Muscle of leg (tissue), 16 donors: Measurements from ENCODE around the gene BOLA3. TPM values are rescaled to one million over a fixed set of nuclear protein-coding genes. Genes with fewer than 3 reads are reported as not detected.
"Not testable (repeated sequence)": the region's sequence is repeated elsewhere in the genome, so short reads cannot be mapped to it uniquely, and the experiment has no call there.

Experiments
- DNase-seq: peaks from one replicate; pipeline ENCODE4 v3.0.0; 2013
- H3K27ac ChIP-seq: one replicate; pipeline ENCODE4 v1.5.1; 2013; ENCODE audit warnings: mild to moderate bottlenecking, low read length, control low read depth
- H3K27me3 ChIP-seq: one replicate; pipeline ENCODE4 v1.6.1; 2013; ENCODE audit warnings: low read length; ENCODE audit not compliant: control insufficient read depth, insufficient read depth
- H3K36me3 ChIP-seq: one replicate; pipeline ENCODE4 v1.6.1; 2013; ENCODE audit warnings: low read length; ENCODE audit not compliant: control insufficient read depth, insufficient read depth
- H3K4me1 ChIP-seq: one replicate; pipeline ENCODE4 v1.6.1; 2013; ENCODE audit warnings: low read length; ENCODE audit not compliant: control insufficient read depth, insufficient read depth
- H3K4me3 ChIP-seq: one replicate; pipeline ENCODE4 v1.5.1; 2013; ENCODE audit warnings: low read length, control low read depth
- H3K9me3 ChIP-seq: replicated peaks from 2 replicates; pipeline ENCODE4 v1.6.1; 2013; ENCODE audit warnings: low read depth, low read length; ENCODE audit not compliant: control insufficient read depth
- WGBS: methylation state at CpG from one replicate; pipeline ENCODE4 v1.1.5; 2013; ENCODE audit warnings: missing lambda C conversion rate; ENCODE audit not compliant: insufficient coverage; 5-methylcytosine and 5-hydroxymethylcytosine counted together
- long read RNA-seq, 11 donors: transcript quantifications; one replicate each; lab custom pipeline, GENCODE V29; 2026
- polyA plus RNA-seq, 8 donors: library from polyadenylated mRNA; unstranded; fragments of 120-200 nt; gene quantifications; one replicate each; pipeline versions ENCODE4 v1.2.1 to v1.2.3, GENCODE V29; 2013; ENCODE audit warnings: inconsistent platforms in 1 of 8, low replicate concordance in 1 of 8; ENCODE audit not compliant: insufficient read length in 8 of 8, insufficient read depth in 1 of 8
- total RNA-seq: library from RNA; stranded (reverse); fragments of 120-200 nt; gene quantifications from one replicate; pipeline ENCODE4 v1.2.4, GENCODE V29; 2013

Gene BOLA3, protein sequence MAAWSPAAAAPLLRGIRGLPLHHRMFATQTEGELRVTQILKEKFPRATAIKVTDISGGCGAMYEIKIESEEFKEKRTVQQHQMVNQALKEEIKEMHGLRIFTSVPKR
- total RNA-seq (31.0 TPM), polyA plus RNA-seq (10 to 100 TPM; 22.7 to 28.7 (median 25.3) TPM)
- long read RNA-seq, donor 1, transcript BOLA3-202 (4 exons, 639 nt) = minor isoform, 6 of 14 reads
- long read RNA-seq, donor 1, transcript BOLA3-201 (3 exons, 444 nt) = major isoform, 8 of 14 reads
- long read RNA-seq, donor 1, partial matches to known transcripts = 0 of 14 reads
- long read RNA-seq, donor 1, other reads (novel, unspliced or antisense) = 0 of 14 reads
- long read RNA-seq, donor 2, partial matches to known transcripts = 0 of 6 reads
- long read RNA-seq, donor 2, other reads (novel, unspliced or antisense) = 0 of 6 reads
- long read RNA-seq, donor 3, transcript BOLA3-202 (4 exons, 639 nt) = minor isoform, 7 of 17 reads
- long read RNA-seq, donor 3, transcript BOLA3-201 (3 exons, 444 nt) = major isoform, 10 of 17 reads
- long read RNA-seq, donor 3, partial matches to known transcripts = 0 of 17 reads
- long read RNA-seq, donor 3, other reads (novel, unspliced or antisense) = 0 of 17 reads
- long read RNA-seq, donor 4, transcript BOLA3-201 (3 exons, 444 nt) = major isoform, 11 of 22 reads
- long read RNA-seq, donor 4, transcript BOLA3-202 (4 exons, 639 nt) = minor isoform, 10 of 22 reads
- long read RNA-seq, donor 4, partial matches to known transcripts = 0 of 22 reads
- long read RNA-seq, donor 4, other reads (novel, unspliced or antisense) = 0 of 22 reads
- long read RNA-seq, donor 5, transcript BOLA3-201 (3 exons, 444 nt) = major isoform, 26 of 49 reads
- long read RNA-seq, donor 5, transcript BOLA3-202 (4 exons, 639 nt) = minor isoform, 20 of 49 reads
- long read RNA-seq, donor 5, partial matches to known transcripts = 0 of 49 reads
- long read RNA-seq, donor 5, other reads (novel, unspliced or antisense) = 0 of 49 reads
- long read RNA-seq, donor 6, transcript BOLA3-202 (4 exons, 639 nt) = major isoform, 32 of 74 reads
- long read RNA-seq, donor 6, transcript BOLA3-201 (3 exons, 444 nt) = minor isoform, 28 of 74 reads
- long read RNA-seq, donor 6, transcript BOLA3-205 (2 exons, 2,982 nt) = minor isoform, 6 of 74 reads
- long read RNA-seq, donor 6, partial matches to known transcripts = 7 of 74 reads
- long read RNA-seq, donor 6, other reads (novel, unspliced or antisense) = 0 of 74 reads
- long read RNA-seq, donor 7, transcript BOLA3-201 (3 exons, 444 nt) = major isoform, 22 of 59 reads
- long read RNA-seq, donor 7, transcript BOLA3-202 (4 exons, 639 nt) = minor isoform, 15 of 59 reads
- long read RNA-seq, donor 7, partial matches to known transcripts = 17 of 59 reads
- long read RNA-seq, donor 7, other reads (novel, unspliced or antisense) = 0 of 59 reads
- long read RNA-seq, donor 8, transcript BOLA3-202 (4 exons, 639 nt) = minor isoform, 11 of 30 reads
- long read RNA-seq, donor 8, transcript BOLA3-201 (3 exons, 444 nt) = major isoform, 14 of 30 reads
- long read RNA-seq, donor 8, partial matches to known transcripts = 0 of 30 reads
- long read RNA-seq, donor 8, other reads (novel, unspliced or antisense) = 0 of 30 reads
- long read RNA-seq, donor 9, transcript BOLA3-202 (4 exons, 639 nt) = minor isoform, 9 of 27 reads
- long read RNA-seq, donor 9, transcript BOLA3-201 (3 exons, 444 nt) = major isoform, 15 of 27 reads
- long read RNA-seq, donor 9, partial matches to known transcripts = 0 of 27 reads
- long read RNA-seq, donor 9, other reads (novel, unspliced or antisense) = 0 of 27 reads
- long read RNA-seq, donor 10, transcript BOLA3-204 (3 exons, 667 nt) = minor isoform, 5 of 42 reads
- long read RNA-seq, donor 10, transcript BOLA3-202 (4 exons, 639 nt) = minor isoform, 17 of 42 reads
- long read RNA-seq, donor 10, transcript BOLA3-201 (3 exons, 444 nt) = major isoform, 18 of 42 reads
- long read RNA-seq, donor 10, partial matches to known transcripts = 0 of 42 reads
- long read RNA-seq, donor 10, other reads (novel, unspliced or antisense) = 0 of 42 reads
- long read RNA-seq, donor 11, transcript BOLA3-202 (4 exons, 639 nt) = minor isoform, 6 of 25 reads
- long read RNA-seq, donor 11, transcript BOLA3-201 (3 exons, 444 nt) = major isoform, 18 of 25 reads
- long read RNA-seq, donor 11, partial matches to known transcripts = 0 of 25 reads
- long read RNA-seq, donor 11, other reads (novel, unspliced or antisense) = 0 of 25 reads

GRCh38 chr2:74147727-74148456 is at the start of gene BOLA3:
Gene BOLA3 (minus strand): TSS chr2:74147912. CDS start chr2:74147874, 38 bp downstream.
- 0% methylated on average over 67 of the region's 67 CpGs for WGBS
- no peaks in the 10 kb centered on the region for H3K9me3 ChIP-seq
- peaks cover 20% of the 10 kb centered on the region for H3K4me1 ChIP-seq
- H3K4me3 ChIP-seq = peak within 1 kb of the TSS; percentile 63
- H3K27me3 ChIP-seq = no peaks in the 10 kb centered on the region
- H3K36me3 ChIP-seq = peaks cover 15% of the 10 kb centered on the region
- peak within 1 kb of the TSS; percentile 67 for H3K27ac ChIP-seq
- peak; percentile 91 for DNase-seq

DNA sequence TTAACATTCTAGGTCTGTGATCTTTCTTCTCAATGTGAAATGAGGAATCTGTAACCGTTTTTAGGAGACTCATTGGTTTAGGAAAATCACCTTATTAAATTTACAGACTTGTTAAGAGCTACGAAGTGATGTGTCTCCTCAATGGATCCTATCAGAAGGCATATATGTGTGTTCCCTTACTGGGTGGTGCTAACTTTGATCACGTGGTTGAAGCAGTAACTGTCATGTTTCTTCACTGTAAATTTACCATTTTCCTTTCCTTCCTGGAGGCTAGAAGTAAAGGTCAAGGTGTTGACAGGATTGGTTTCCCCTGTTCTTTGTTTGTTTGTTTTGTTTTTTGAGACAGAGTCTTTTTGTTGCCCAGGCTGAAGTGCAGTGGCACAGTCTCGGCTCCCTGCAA is 49.3 kb upstream of the BOLA3 start:
- no CpG with 5 or more reads among the region's 4 CpGs for WGBS
- Histone ChIP-seq H3K27ac (no peak overlapping the region), H3K27me3 (peaks cover 3% of the 10 kb centered on the region), H3K4me3 (no peak overlapping the region), H3K4me1 (peaks cover 8% of the 10 kb centered on the region), H3K9me3 (no peaks in the 10 kb centered on the region), H3K36me3 (no peaks in the 10 kb centered on the region)
- no peak for DNase-seq

DNA sequence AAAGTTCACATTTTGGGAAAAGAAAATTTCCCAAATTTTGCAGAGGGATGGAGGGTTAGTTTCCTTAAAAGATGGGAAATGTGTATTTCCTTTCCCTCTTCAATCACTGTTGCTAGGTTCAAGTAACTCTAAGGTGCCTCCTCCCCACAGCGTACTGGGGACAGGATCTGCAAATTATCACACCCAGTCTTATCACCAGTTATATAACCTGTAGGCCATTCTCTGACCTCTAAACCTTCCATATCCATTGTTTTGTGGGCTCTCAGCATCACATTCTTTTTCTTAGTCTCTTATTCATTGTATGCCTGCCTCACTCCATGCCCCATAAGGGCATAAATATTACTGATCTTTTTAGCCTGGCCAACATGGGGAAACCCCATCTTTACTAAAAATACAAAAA is 47.1 kb upstream of the BOLA3 start:
- H3K36me3 ChIP-seq = no peaks in the 10 kb centered on the region
- no peaks in the 10 kb centered on the region for H3K9me3 ChIP-seq
- peaks cover 6% of the 10 kb centered on the region for H3K4me1 ChIP-seq
- H3K27me3 ChIP-seq = peaks cover 10% of the 10 kb centered on the region
- WGBS = 89% methylated on average over 1 of the region's 1 CpG
- no peak overlapping the region for H3K4me3 ChIP-seq
- H3K27ac ChIP-seq = no peak overlapping the region
- no peak for DNase-seq

DNA sequence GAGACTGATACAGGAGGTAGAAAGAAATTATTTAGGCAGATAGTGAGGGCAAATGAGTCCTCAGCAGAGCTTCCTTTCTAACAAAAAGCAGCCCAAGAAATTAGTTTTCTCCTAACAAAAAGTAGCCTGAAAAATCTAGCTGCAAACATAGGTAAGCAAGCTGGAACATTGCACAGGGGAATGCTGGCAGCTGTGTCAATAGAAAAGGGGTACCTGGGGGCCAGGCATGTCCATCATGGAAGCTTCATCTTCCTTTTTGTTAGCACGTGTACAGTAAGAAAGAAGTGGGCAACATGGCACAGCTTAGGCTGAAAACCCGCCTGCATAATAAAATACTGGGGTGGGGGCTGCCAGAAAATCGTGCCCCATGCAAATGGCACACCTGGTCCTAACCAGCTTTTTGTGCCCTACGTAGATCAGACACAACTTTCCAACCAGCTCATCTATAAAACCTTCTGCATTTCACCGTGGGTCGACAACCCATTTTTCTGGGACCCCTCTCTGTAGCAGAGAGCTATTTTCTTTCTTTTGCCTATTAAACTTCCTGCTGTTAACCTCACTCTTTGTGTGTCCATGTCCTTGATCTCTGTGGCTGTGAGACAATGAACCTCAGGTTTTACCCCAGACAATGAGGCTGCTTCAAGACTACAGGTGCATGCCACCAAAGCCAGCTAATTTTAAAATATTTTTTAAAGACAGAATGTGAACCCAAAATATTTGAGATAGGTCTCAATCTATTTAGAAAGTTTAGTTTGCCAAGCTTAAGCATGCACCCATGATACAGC is 44.1 kb upstream of the BOLA3 start:
- no peak overlapping the region for H3K4me3 ChIP-seq
- WGBS = 85% methylated on average over 5 of the region's 6 CpGs
- no peak for DNase-seq

GRCh38 chr2:74188696-74189095 is 41.0 kb upstream of the BOLA3 start:
- no peak overlapping the region for H3K27ac ChIP-seq
- H3K4me1 ChIP-seq = no peaks in the 10 kb centered on the region
- H3K9me3 ChIP-seq = no peaks in the 10 kb centered on the region
- peaks cover 8% of the 10 kb centered on the region for H3K27me3 ChIP-seq
- H3K4me3 ChIP-seq = no peak overlapping the region
- DNase-seq = no peak
- H3K36me3 ChIP-seq = no peaks in the 10 kb centered on the region
- WGBS = 67% methylated on average over 1 of the region's 3 CpGs

More for the DNA sequence above, 44.1 kb upstream of the BOLA3 start:
- no peaks in the 10 kb centered on the region for H3K4me1 ChIP-seq
- H3K9me3 ChIP-seq = no peaks in the 10 kb centered on the region
- no peak overlapping the region for H3K27ac ChIP-seq
- H3K27me3 ChIP-seq = peaks cover 8% of the 10 kb centered on the region
- H3K36me3 ChIP-seq = no peaks in the 10 kb centered on the region

DNA sequence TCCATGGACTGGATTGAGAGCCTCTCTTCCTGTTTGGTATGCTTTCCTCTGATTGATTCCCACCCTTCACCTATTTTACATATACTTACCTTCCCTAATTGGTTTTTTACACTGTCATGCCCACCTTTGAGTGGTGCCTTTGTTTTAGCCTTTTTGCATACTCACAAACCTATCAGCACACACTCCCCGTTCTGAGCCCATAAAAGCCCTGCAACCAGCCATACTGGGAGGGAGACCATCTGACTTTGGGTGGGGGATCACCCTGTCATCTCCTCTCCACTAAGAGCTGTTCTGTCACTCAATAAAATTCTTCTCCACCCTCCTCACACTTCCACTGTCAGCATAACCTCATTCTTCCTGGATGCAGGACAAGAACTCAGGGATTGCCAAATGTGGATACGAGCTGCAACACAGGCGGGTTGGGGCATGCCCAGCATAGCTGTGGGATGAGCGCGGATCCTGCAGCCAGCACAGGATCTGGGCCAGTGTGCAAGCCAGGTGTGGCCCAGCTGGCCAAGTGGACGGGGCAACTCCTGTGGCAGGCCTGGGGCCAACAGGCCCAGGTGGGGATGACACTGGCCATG is 40.4 kb upstream of the BOLA3 start:
- Histone ChIP-seq H3K9me3 (no peaks in the 10 kb centered on the region), H3K36me3 (no peaks in the 10 kb centered on the region), H3K4me1 (no peaks in the 10 kb centered on the region), H3K27me3 (peaks cover 6% of the 10 kb centered on the region), H3K27ac (no peak overlapping the region), H3K4me3 (no peak overlapping the region)
- DNase-seq = peak; percentile 29
- 60% methylated on average over 6 of the region's 6 CpGs for WGBS

- not testable (repeated sequence) for H3K9me3 ChIP-seq
Measured at GRCh38 chr2:74186706-74187105, 39.0 kb upstream of the BOLA3 start.

More at GRCh38 chr2:74186706-74187105, 39.0 kb upstream of the BOLA3 start:
- not testable (repeated sequence) for H3K4me1 ChIP-seq, DNase-seq, H3K36me3 ChIP-seq, H3K27ac ChIP-seq, H3K4me3 ChIP-seq, H3K27me3 ChIP-seq
- WGBS = 92% methylated on average over 8 of the region's 15 CpGs
